ENCODE measurements around the gene LYST.

GRCh38 chr1:235860829-235861228 lies 5.9 kb downstream of the LYST start:
- TF ChIP-seq SIN3A (IDR thresholded peaks at IDR 0.05; ENCODE audit: borderline replicate concordance, insufficient read depth, low read length) (no peak), TAF1 (IDR thresholded peaks at IDR 0.05; ENCODE audit: borderline replicate concordance, insufficient read depth, low read length) (no peak), POLR2AphosphoS5 (IDR thresholded peaks at IDR 0.05; ENCODE audit: low read depth, low read length) (no peak)

Data from PFSK-1 (cell line).